Thyroid gland (tissue), 4 donors: ENCODE measurements around the gene PDZRN3. TPM values are rescaled to one million over a fixed set of nuclear protein-coding genes. Genes with fewer than 3 reads are reported as not detected.

Experiments used
- DNase-seq, 2 donors: peaks; one replicate each; pipeline ENCODE4 v3.0.0-alpha.2; 2019
- H3K27ac ChIP-seq, 3 donors: fragments of 200-600 bp; sonication (generic); 1 replicate in 2 of 3; 2 replicates in 1 of 3; pipeline ENCODE4 v1.5.1; 2016 to 2019; ENCODE audit warnings: mild to moderate bottlenecking in 1 of 3, moderate library complexity in 1 of 3
- H3K27me3 ChIP-seq: fragments of 200-600 bp; sonication (generic); one replicate; pipeline ENCODE4 v1.5.1; 2019
- H3K36me3 ChIP-seq, 2 donors: fragments of 200-600 bp; sonication (generic); one replicate each; pipeline ENCODE4 v1.5.1; 2016 to 2019
- H3K4me1 ChIP-seq, 2 donors: fragments of 200-600 bp; sonication (generic); one replicate each; pipeline ENCODE4 v1.5.1; 2017 to 2019
- H3K4me3 ChIP-seq, 3 donors: fragments of 200-600 bp; sonication (generic); replicated peaks in 1 of 3; 1 replicate in 2 of 3; 2 replicates in 1 of 3; pipeline ENCODE4 v1.5.1; 2016; ENCODE audit warnings: mild to moderate bottlenecking in 1 of 3
- H3K9me3 ChIP-seq: fragments of 200-600 bp; sonication (generic); one replicate; pipeline ENCODE4 v1.5.1; 2017
- CTCF ChIP-seq, 6 experiments: fragments of 200-600 bp in 3 of 6; fragments of 450-650 bp in 3 of 6; sonication (generic) in 3 of 6; IDR thresholded peaks; one replicate each; pipeline ENCODE4 v1.5.1; 2016 to 2019; ENCODE audit warnings: antibody characterized with exemption in 6 of 6, mild to moderate bottlenecking in 2 of 6, inconsistent platforms in 1 of 6, moderate library complexity in 1 of 6
- POLR2A ChIP-seq, 2 donors: fragments of 450-650 bp; IDR thresholded peaks; one replicate each; pipeline ENCODE4 v1.6.1; 2017; ENCODE audit warnings: antibody characterized with exemption in 2 of 2, mild to moderate bottlenecking in 2 of 2, moderate library complexity in 1 of 2
- WGBS, 2 donors: methylation state at CpG; one replicate each; pipeline ENCODE4 v1.1.5; 2017; 5-methylcytosine and 5-hydroxymethylcytosine counted together
- intact Hi-C: fragments of 100-400 bp; cut with DNase I; formaldehyde crosslinking; loops from one replicate; pipeline ENCODE4 v1.15.1; 2023
- total RNA-seq, 4 donors: library from RNA; depleted of rRNA; stranded (reverse); fragments of >200 nt; gene quantifications; one replicate each; pipeline ENCODE4 v1.2.3, GENCODE V29; 2016

PDZRN3 gene
- total RNA-seq, 4 donors from 2014 or later = 4.4 to 8.3 (median 6.0) TPM

- Histone ChIP-seq H3K27ac (no peak overlapping the region), H3K4me3 (no peak overlapping the region), H3K9me3 (no peaks in the 10 kb centered on the region), H3K27me3 (no peaks in the 10 kb centered on the region), H3K36me3 (no peaks in the 10 kb centered on the region), H3K4me1 (no peaks in the 10 kb centered on the region)
- no peak for TF ChIP-seq POLR2A (IDR thresholded peaks at IDR 0.05)
- TF ChIP-seq CTCF (IDR thresholded peaks at IDR 0.05) = no peak
- no peak for DNase-seq
- intact Hi-C loops = no loop called here
- 89 to 94% methylated on average over 23 of the region's 23 CpGs for WGBS, 2 donors
These were observed 125.7 kb downstream of the PDZRN3 start for GRCh38 chr3:73498764-73499622.

GRCh38 chr3:73497646-73498406 lies 126.9 kb downstream of the PDZRN3 start:
- Histone ChIP-seq H3K36me3 (no peaks in the 10 kb centered on the region), H3K4me1 (no peaks in the 10 kb centered on the region), H3K4me3 (no peak overlapping the region), H3K9me3 (no peaks in the 10 kb centered on the region), H3K27me3 (no peaks in the 10 kb centered on the region), H3K27ac (no peak overlapping the region)
- intact Hi-C loops = no loop called here
- no peak for DNase-seq
- TF ChIP-seq CTCF (IDR thresholded peaks at IDR 0.05) (no peak), POLR2A (IDR thresholded peaks at IDR 0.05) (no peak)
- 90 to 92% methylated on average over 13 of the region's 13 CpGs for WGBS, 2 donors

GRCh38 chr3:73493543-73494308 lies 131.0 kb downstream of the PDZRN3 start:
- no peaks in the 10 kb centered on the region for H3K9me3 ChIP-seq
- H3K36me3 ChIP-seq = no peaks in the 10 kb centered on the region
- no peak for DNase-seq
- H3K27ac ChIP-seq = no peak overlapping the region
- 56 to 57% methylated on average over 7 of the region's 7 CpGs for WGBS, 2 donors
- no peak for TF ChIP-seq CTCF (IDR thresholded peaks at IDR 0.05)
- TF ChIP-seq POLR2A (IDR thresholded peaks at IDR 0.05) = no peak
- no peak overlapping the region for H3K4me3 ChIP-seq
- intact Hi-C loops = no loop called here
- H3K27me3 ChIP-seq = no peaks in the 10 kb centered on the region
- H3K4me1 ChIP-seq = peaks cover 4 to 7% of the 10 kb centered on the region in 2 donors

- H3K27me3 ChIP-seq = no peaks in the 10 kb centered on the region
- intact Hi-C loops = no loop called here
- DNase-seq = no peak
- no peak overlapping the region for H3K4me3 ChIP-seq
- H3K27ac ChIP-seq = no peak overlapping the region
- TF ChIP-seq CTCF (IDR thresholded peaks at IDR 0.05) = no peak
- TF ChIP-seq POLR2A (IDR thresholded peaks at IDR 0.05) = no peak
- H3K9me3 ChIP-seq = no peaks in the 10 kb centered on the region
- 60 to 73% methylated on average over 5 of the region's 5 CpGs for WGBS, 2 donors
- no peaks in the 10 kb centered on the region for H3K36me3 ChIP-seq
- peaks cover 4 to 7% of the 10 kb centered on the region in 2 donors for H3K4me1 ChIP-seq
These were observed 132.6 kb downstream of the PDZRN3 start for GRCh38 chr3:73492186-73492585.
